WTC11 (cell line): ENCODE data around the gene ZFYVE26.
"Not testable (repeated sequence)": the region's sequence is repeated elsewhere in the genome, so short reads cannot be mapped to it uniquely, and the experiment has no call there.

Source experiments
- CREB1 ChIP-seq: sonication (generic); formaldehyde crosslinking; IDR thresholded peaks from 2 replicates; pipeline ENCODE4 v1.8.0; 2023; ENCODE audit warnings: mild to moderate bottlenecking, missing genetic modification reagents
- NR2C2 ChIP-seq: sonication (generic); formaldehyde crosslinking; IDR thresholded peaks from 2 replicates; pipeline ENCODE4 v1.8.0; 2022; ENCODE audit warnings: mild to moderate bottlenecking, missing genetic modification reagents
- SP1 ChIP-seq: sonication (generic); formaldehyde crosslinking; conservative IDR thresholded peaks from 2 replicates; pipeline ENCODE4 v1.8.1; 2022; ENCODE audit warnings: missing genetic modification reagents
- ZBTB21 ChIP-seq: sonication (generic); formaldehyde crosslinking; IDR thresholded peaks from 2 replicates; pipeline ENCODE4 v1.8.1; 2023; ENCODE audit warnings: mild to moderate bottlenecking, missing genetic modification reagents, borderline replicate concordance
- TF ChIP-seq, protein P1 (sequence below): sonication (generic); formaldehyde crosslinking; IDR thresholded peaks from 2 replicates; pipeline ENCODE4 v1.8.0; 2022; ENCODE audit warnings: mild to moderate bottlenecking, missing genetic modification reagents
- TF ChIP-seq, protein P2 (sequence below): sonication (generic); formaldehyde crosslinking; conservative IDR thresholded peaks from 2 replicates; pipeline ENCODE4 v1.8.1; 2022; ENCODE audit warnings: mild to moderate bottlenecking, missing genetic modification reagents
- TF ChIP-seq, protein P3 (sequence below): fragments of 200-600 bp; IDR thresholded peaks from 2 replicates; pipeline ENCODE4 v1.8.0; 2022; ENCODE audit warnings: antibody characterized with exemption
- TF ChIP-seq, protein P4 (sequence below): sonication (generic); formaldehyde crosslinking; IDR thresholded peaks from 2 replicates; pipeline ENCODE4 v1.8.0; 2022; ENCODE audit warnings: mild to moderate bottlenecking, missing genetic modification reagents
- TF ChIP-seq, protein P5 (sequence below): sonication (generic); formaldehyde crosslinking; IDR thresholded peaks from 2 replicates; pipeline ENCODE4 v1.8.1; 2022; ENCODE audit warnings: mild to moderate bottlenecking, missing genetic modification reagents, moderate library complexity, borderline replicate concordance
- TF ChIP-seq, protein P6 (sequence below): sonication (generic); formaldehyde crosslinking; IDR thresholded peaks from 2 replicates; pipeline ENCODE4 v1.8.1; 2022; ENCODE audit warnings: low read depth, mild to moderate bottlenecking, moderate library complexity, missing genetic modification reagents, borderline replicate concordance

DNA sequence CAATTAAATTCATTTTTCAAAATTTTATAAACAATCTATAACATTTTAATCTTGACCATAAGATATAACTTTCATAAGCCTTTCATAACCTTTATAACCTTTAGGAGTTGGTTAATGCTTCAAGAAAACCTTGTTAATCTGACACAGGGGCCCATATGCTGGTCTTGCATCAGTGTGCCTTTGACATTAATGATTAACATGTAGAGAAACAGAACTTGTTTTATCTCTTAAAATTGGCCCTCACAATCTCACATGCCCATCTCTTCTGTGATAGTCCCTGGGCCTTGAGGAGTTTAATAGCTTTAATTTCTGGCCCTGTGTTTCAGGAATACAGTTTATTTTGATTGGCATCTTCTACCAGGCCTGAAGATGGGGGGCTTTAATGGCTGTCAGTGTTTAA lies 107.0 kb downstream of the ZFYVE26 start:
- TF ChIP-seq, protein P1, sequence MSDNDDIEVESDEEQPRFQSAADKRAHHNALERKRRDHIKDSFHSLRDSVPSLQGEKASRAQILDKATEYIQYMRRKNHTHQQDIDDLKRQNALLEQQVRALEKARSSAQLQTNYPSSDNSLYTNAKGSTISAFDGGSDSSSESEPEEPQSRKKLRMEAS (CRISPR knock-in tag) = not testable (repeated sequence)
- TF ChIP-seq, protein P2, sequence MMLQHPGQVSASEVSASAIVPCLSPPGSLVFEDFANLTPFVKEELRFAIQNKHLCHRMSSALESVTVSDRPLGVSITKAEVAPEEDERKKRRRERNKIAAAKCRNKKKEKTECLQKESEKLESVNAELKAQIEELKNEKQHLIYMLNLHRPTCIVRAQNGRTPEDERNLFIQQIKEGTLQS (CRISPR knock-in tag) = not testable (repeated sequence)
- TF ChIP-seq, protein P3, sequence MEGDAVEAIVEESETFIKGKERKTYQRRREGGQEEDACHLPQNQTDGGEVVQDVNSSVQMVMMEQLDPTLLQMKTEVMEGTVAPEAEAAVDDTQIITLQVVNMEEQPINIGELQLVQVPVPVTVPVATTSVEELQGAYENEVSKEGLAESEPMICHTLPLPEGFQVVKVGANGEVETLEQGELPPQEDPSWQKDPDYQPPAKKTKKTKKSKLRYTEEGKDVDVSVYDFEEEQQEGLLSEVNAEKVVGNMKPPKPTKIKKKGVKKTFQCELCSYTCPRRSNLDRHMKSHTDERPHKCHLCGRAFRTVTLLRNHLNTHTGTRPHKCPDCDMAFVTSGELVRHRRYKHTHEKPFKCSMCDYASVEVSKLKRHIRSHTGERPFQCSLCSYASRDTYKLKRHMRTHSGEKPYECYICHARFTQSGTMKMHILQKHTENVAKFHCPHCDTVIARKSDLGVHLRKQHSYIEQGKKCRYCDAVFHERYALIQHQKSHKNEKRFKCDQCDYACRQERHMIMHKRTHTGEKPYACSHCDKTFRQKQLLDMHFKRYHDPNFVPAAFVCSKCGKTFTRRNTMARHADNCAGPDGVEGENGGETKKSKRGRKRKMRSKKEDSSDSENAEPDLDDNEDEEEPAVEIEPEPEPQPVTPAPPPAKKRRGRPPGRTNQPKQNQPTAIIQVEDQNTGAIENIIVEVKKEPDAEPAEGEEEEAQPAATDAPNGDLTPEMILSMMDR = not testable (repeated sequence)
- TF ChIP-seq, protein P4, sequence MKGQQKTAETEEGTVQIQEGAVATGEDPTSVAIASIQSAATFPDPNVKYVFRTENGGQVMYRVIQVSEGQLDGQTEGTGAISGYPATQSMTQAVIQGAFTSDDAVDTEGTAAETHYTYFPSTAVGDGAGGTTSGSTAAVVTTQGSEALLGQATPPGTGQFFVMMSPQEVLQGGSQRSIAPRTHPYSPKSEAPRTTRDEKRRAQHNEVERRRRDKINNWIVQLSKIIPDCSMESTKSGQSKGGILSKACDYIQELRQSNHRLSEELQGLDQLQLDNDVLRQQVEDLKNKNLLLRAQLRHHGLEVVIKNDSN = not testable (repeated sequence)
- TF ChIP-seq SP1; CREB1 (CRISPR knock-in tag); NR2C2; ZBTB21 (CRISPR knock-in tag): not testable (repeated sequence)
- TF ChIP-seq, protein P5, sequence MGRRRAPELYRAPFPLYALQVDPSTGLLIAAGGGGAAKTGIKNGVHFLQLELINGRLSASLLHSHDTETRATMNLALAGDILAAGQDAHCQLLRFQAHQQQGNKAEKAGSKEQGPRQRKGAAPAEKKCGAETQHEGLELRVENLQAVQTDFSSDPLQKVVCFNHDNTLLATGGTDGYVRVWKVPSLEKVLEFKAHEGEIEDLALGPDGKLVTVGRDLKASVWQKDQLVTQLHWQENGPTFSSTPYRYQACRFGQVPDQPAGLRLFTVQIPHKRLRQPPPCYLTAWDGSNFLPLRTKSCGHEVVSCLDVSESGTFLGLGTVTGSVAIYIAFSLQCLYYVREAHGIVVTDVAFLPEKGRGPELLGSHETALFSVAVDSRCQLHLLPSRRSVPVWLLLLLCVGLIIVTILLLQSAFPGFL (CRISPR knock-in tag) = not testable (repeated sequence)
- TF ChIP-seq, protein P6, sequence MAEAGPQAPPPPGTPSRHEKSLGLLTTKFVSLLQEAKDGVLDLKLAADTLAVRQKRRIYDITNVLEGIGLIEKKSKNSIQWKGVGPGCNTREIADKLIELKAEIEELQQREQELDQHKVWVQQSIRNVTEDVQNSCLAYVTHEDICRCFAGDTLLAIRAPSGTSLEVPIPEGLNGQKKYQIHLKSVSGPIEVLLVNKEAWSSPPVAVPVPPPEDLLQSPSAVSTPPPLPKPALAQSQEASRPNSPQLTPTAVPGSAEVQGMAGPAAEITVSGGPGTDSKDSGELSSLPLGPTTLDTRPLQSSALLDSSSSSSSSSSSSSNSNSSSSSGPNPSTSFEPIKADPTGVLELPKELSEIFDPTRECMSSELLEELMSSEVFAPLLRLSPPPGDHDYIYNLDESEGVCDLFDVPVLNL (CRISPR knock-in tag) = not testable (repeated sequence)
